ENCODE data around the gene SPATA13.

The SPATA13 gene

GRCh38 chr13:24162604-24163003 lies 2.1 kb downstream of the SPATA13 start:
- no peaks in the 10 kb centered on the region for H3K9me3 ChIP-seq (ENCODE audit: control insufficient read depth in 1 of 2, low read length in 2 of 2)
- H3K27ac ChIP-seq (ENCODE audit: low read depth, low read length): no peak overlapping the region
- peak overlapping the region; percentile 81 to 92 for H3K9ac ChIP-seq (ENCODE audit: low read depth in 1 of 2, low read length in 2 of 2)
- no peaks in the 10 kb centered on the region for H3K27me3 ChIP-seq (ENCODE audit: control insufficient read depth in 1 of 2, insufficient read depth in 2 of 2, low read length in 2 of 2)
- H3K36me3 ChIP-seq (ENCODE audit: control insufficient read depth in 1 of 2, insufficient read depth in 2 of 2, low read length in 2 of 2): peaks cover 7 to 26% of the 10 kb centered on the region in 2 donors
- peaks cover 9 to 17% of the 10 kb centered on the region in 2 donors for H3K4me1 ChIP-seq (ENCODE audit: control insufficient read depth in 1 of 2, insufficient read depth in 2 of 2, low read length in 2 of 2)
- peak overlapping the region; percentile 85 to 89 for H3K4me3 ChIP-seq (ENCODE audit: low read depth in 1 of 2, low read length in 2 of 2)

GRCh38 chr13:24165746-24166145 lies 5.2 kb downstream of the SPATA13 start:
- Histone ChIP-seq H3K27ac (ENCODE audit: low read depth, low read length) (no peak overlapping the region), H3K4me3 (ENCODE audit: low read depth in 1 of 2, low read length in 2 of 2) (no peak overlapping the region), H3K36me3 (ENCODE audit: control insufficient read depth in 1 of 2, insufficient read depth in 2 of 2, low read length in 2 of 2) (peaks cover 7 to 27% of the 10 kb centered on the region in 2 donors), H3K9ac (ENCODE audit: low read depth in 1 of 2, low read length in 2 of 2) (no peak overlapping the region), H3K4me1 (ENCODE audit: control insufficient read depth in 1 of 2, insufficient read depth in 2 of 2, low read length in 2 of 2) (peaks cover 4 to 17% of the 10 kb centered on the region in 2 donors), H3K9me3 (ENCODE audit: control insufficient read depth in 1 of 2, low read length in 2 of 2) (no peaks in the 10 kb centered on the region), H3K27me3 (ENCODE audit: control insufficient read depth in 1 of 2, insufficient read depth in 2 of 2, low read length in 2 of 2) (no peaks in the 10 kb centered on the region)

- no peak overlapping the region for H3K9ac ChIP-seq (ENCODE audit: low read depth in 1 of 2, low read length in 2 of 2)
- H3K4me1 ChIP-seq (ENCODE audit: control insufficient read depth in 1 of 2, insufficient read depth in 2 of 2, low read length in 2 of 2): peaks cover 3 to 11% of the 10 kb centered on the region in 2 donors
- H3K36me3 ChIP-seq (ENCODE audit: control insufficient read depth in 1 of 2, insufficient read depth in 2 of 2, low read length in 2 of 2): peaks cover 7 to 30% of the 10 kb centered on the region in 2 donors
- no peaks in the 10 kb centered on the region for H3K9me3 ChIP-seq (ENCODE audit: control insufficient read depth in 1 of 2, low read length in 2 of 2)
- no peaks in the 10 kb centered on the region for H3K27me3 ChIP-seq (ENCODE audit: control insufficient read depth in 1 of 2, insufficient read depth in 2 of 2, low read length in 2 of 2)
- no peak overlapping the region for H3K27ac ChIP-seq (ENCODE audit: low read depth, low read length)
- H3K4me3 ChIP-seq (ENCODE audit: low read depth in 1 of 2, low read length in 2 of 2): no peak overlapping the region
These were observed 6.0 kb downstream of the SPATA13 start for GRCh38 chr13:24166561-24166960.

GRCh38 chr13:24167666-24168391 lies 7.3 kb downstream of the SPATA13 start:
- Histone ChIP-seq H3K9me3 (ENCODE audit: control insufficient read depth in 1 of 2, low read length in 2 of 2) (no peaks in the 10 kb centered on the region), H3K4me1 (ENCODE audit: control insufficient read depth in 1 of 2, insufficient read depth in 2 of 2, low read length in 2 of 2) (peaks cover 0 to 3% of the 10 kb centered on the region in 2 donors), H3K27me3 (ENCODE audit: control insufficient read depth in 1 of 2, insufficient read depth in 2 of 2, low read length in 2 of 2) (no peaks in the 10 kb centered on the region), H3K9ac (ENCODE audit: low read depth in 1 of 2, low read length in 2 of 2) (no peak overlapping the region), H3K4me3 (ENCODE audit: low read depth in 1 of 2, low read length in 2 of 2) (no peak overlapping the region), H3K27ac (ENCODE audit: low read depth, low read length) (no peak overlapping the region), H3K36me3 (ENCODE audit: control insufficient read depth in 1 of 2, insufficient read depth in 2 of 2, low read length in 2 of 2) (peaks cover 7 to 30% of the 10 kb centered on the region in 2 donors)

GRCh38 chr13:24168392-24168750 lies 7.9 kb downstream of the SPATA13 start:
- Histone ChIP-seq H3K9me3 (ENCODE audit: control insufficient read depth in 1 of 2, low read length in 2 of 2) (no peaks in the 10 kb centered on the region), H3K27ac (ENCODE audit: low read depth, low read length) (no peak overlapping the region), H3K4me3 (ENCODE audit: low read depth in 1 of 2, low read length in 2 of 2) (no peak overlapping the region), H3K27me3 (ENCODE audit: control insufficient read depth in 1 of 2, insufficient read depth in 2 of 2, low read length in 2 of 2) (no peaks in the 10 kb centered on the region), H3K9ac (ENCODE audit: low read depth in 1 of 2, low read length in 2 of 2) (no peak overlapping the region), H3K4me1 (ENCODE audit: control insufficient read depth in 1 of 2, insufficient read depth in 2 of 2, low read length in 2 of 2) (no peaks in the 10 kb centered on the region), H3K36me3 (ENCODE audit: control insufficient read depth in 1 of 2, insufficient read depth in 2 of 2, low read length in 2 of 2) (peaks cover 7 to 30% of the 10 kb centered on the region in 2 donors)

- no peak overlapping the region for H3K9ac ChIP-seq (ENCODE audit: low read depth in 1 of 2, low read length in 2 of 2)
- no peak overlapping the region for H3K4me3 ChIP-seq (ENCODE audit: low read depth in 1 of 2, low read length in 2 of 2)
- no peaks in the 10 kb centered on the region for H3K27me3 ChIP-seq (ENCODE audit: control insufficient read depth in 1 of 2, insufficient read depth in 2 of 2, low read length in 2 of 2)
- H3K36me3 ChIP-seq (ENCODE audit: control insufficient read depth in 1 of 2, insufficient read depth in 2 of 2, low read length in 2 of 2): peaks cover 7 to 30% of the 10 kb centered on the region in 2 donors
- H3K27ac ChIP-seq (ENCODE audit: low read depth, low read length): no peak overlapping the region
- H3K4me1 ChIP-seq (ENCODE audit: control insufficient read depth in 1 of 2, insufficient read depth in 2 of 2, low read length in 2 of 2): no peaks in the 10 kb centered on the region
- H3K9me3 ChIP-seq (ENCODE audit: control insufficient read depth in 1 of 2, low read length in 2 of 2): no peaks in the 10 kb centered on the region
These were observed 8.5 kb downstream of the SPATA13 start for GRCh38 chr13:24168979-24169378.

GRCh38 chr13:24172071-24172470 lies 11.6 kb downstream of the SPATA13 start:
- peaks cover 18 to 19% of the 10 kb centered on the region in 2 donors for H3K4me1 ChIP-seq (ENCODE audit: control insufficient read depth in 1 of 2, insufficient read depth in 2 of 2, low read length in 2 of 2)
- peaks cover 0 to 9% of the 10 kb centered on the region in 2 donors for H3K36me3 ChIP-seq (ENCODE audit: control insufficient read depth in 1 of 2, insufficient read depth in 2 of 2, low read length in 2 of 2)
- no peaks in the 10 kb centered on the region for H3K9me3 ChIP-seq (ENCODE audit: control insufficient read depth in 1 of 2, low read length in 2 of 2)
- H3K4me3 ChIP-seq (ENCODE audit: low read depth in 1 of 2, low read length in 2 of 2): no peak overlapping the region
- H3K27ac ChIP-seq (ENCODE audit: low read depth, low read length): no peak overlapping the region
- H3K27me3 ChIP-seq (ENCODE audit: control insufficient read depth in 1 of 2, insufficient read depth in 2 of 2, low read length in 2 of 2): no peaks in the 10 kb centered on the region
- no peak overlapping the region for H3K9ac ChIP-seq (ENCODE audit: low read depth in 1 of 2, low read length in 2 of 2)

- no peaks in the 10 kb centered on the region for H3K27me3 ChIP-seq (ENCODE audit: control insufficient read depth in 1 of 2, insufficient read depth in 2 of 2, low read length in 2 of 2)
- no peaks in the 10 kb centered on the region for H3K9me3 ChIP-seq (ENCODE audit: control insufficient read depth in 1 of 2, low read length in 2 of 2)
- H3K9ac ChIP-seq (ENCODE audit: low read depth in 1 of 2, low read length in 2 of 2): no peak overlapping the region
- no peak overlapping the region for H3K4me3 ChIP-seq (ENCODE audit: low read depth in 1 of 2, low read length in 2 of 2)
- peaks cover 0 to 3% of the 10 kb centered on the region in 2 donors for H3K36me3 ChIP-seq (ENCODE audit: control insufficient read depth in 1 of 2, insufficient read depth in 2 of 2, low read length in 2 of 2)
- peaks cover 18 to 20% of the 10 kb centered on the region in 2 donors for H3K4me1 ChIP-seq (ENCODE audit: control insufficient read depth in 1 of 2, insufficient read depth in 2 of 2, low read length in 2 of 2)
- no peak overlapping the region for H3K27ac ChIP-seq (ENCODE audit: low read depth, low read length)
These were observed 13.3 kb downstream of the SPATA13 start for GRCh38 chr13:24173795-24174194.

- H3K27ac ChIP-seq (ENCODE audit: low read depth, low read length): no peak overlapping the region
- H3K27me3 ChIP-seq (ENCODE audit: control insufficient read depth in 1 of 2, insufficient read depth in 2 of 2, low read length in 2 of 2): no peaks in the 10 kb centered on the region
- peaks cover 18 to 32% of the 10 kb centered on the region in 2 donors for H3K4me1 ChIP-seq (ENCODE audit: control insufficient read depth in 1 of 2, insufficient read depth in 2 of 2, low read length in 2 of 2)
- H3K36me3 ChIP-seq (ENCODE audit: control insufficient read depth in 1 of 2, insufficient read depth in 2 of 2, low read length in 2 of 2): peaks cover 0 to 3% of the 10 kb centered on the region in 2 donors
- H3K9me3 ChIP-seq (ENCODE audit: control insufficient read depth in 1 of 2, low read length in 2 of 2): no peaks in the 10 kb centered on the region
- no peak overlapping the region for H3K9ac ChIP-seq (ENCODE audit: low read depth in 1 of 2, low read length in 2 of 2)
- H3K4me3 ChIP-seq (ENCODE audit: low read depth in 1 of 2, low read length in 2 of 2): no peak overlapping the region
These were observed 15.3 kb downstream of the SPATA13 start for GRCh38 chr13:24175847-24176246.

GRCh38 chr13:24176351-24177101 lies 16.0 kb downstream of the SPATA13 start:
- Histone ChIP-seq H3K9ac (ENCODE audit: low read depth in 1 of 2, low read length in 2 of 2) (no peak overlapping the region), H3K36me3 (ENCODE audit: control insufficient read depth in 1 of 2, insufficient read depth in 2 of 2, low read length in 2 of 2) (no peaks in the 10 kb centered on the region), H3K27ac (ENCODE audit: low read depth, low read length) (no peak overlapping the region), H3K4me1 (ENCODE audit: control insufficient read depth in 1 of 2, insufficient read depth in 2 of 2, low read length in 2 of 2) (peaks cover 18 to 32% of the 10 kb centered on the region in 2 donors), H3K27me3 (ENCODE audit: control insufficient read depth in 1 of 2, insufficient read depth in 2 of 2, low read length in 2 of 2) (no peaks in the 10 kb centered on the region), H3K9me3 (ENCODE audit: control insufficient read depth in 1 of 2, low read length in 2 of 2) (no peaks in the 10 kb centered on the region), H3K4me3 (ENCODE audit: low read depth in 1 of 2, low read length in 2 of 2) (no peak overlapping the region)
